Osteoblast (primary cell): ENCODE measurements around the gene HOXD12. TPM values are rescaled to one million over a fixed set of nuclear protein-coding genes. Genes with fewer than 3 reads are reported as not detected.

Experiments
- DNase-seq: peaks from one replicate; pipeline ENCODE4 v3.0.0; 2011; ENCODE audit warnings: low spot score, mixed read lengths; ENCODE audit not compliant: insufficient read length; ENCODE audit errors: missing footprints
- H2AFZ ChIP-seq: 2 replicates; pipeline ENCODE4 v1.6.0; 2011; ENCODE audit warnings: mild to moderate bottlenecking, low read length
- H3K27ac ChIP-seq: 2 replicates; pipeline ENCODE4 v1.5.1; 2011; ENCODE audit warnings: mild to moderate bottlenecking, low read depth, low read length, moderate library complexity
- H3K27me3 ChIP-seq: 2 replicates; pipeline ENCODE4 v1.6.0; 2012; ENCODE audit warnings: mild to moderate bottlenecking, control low read depth, inconsistent platforms, low read length, moderate library complexity; ENCODE audit not compliant: insufficient read depth
- H3K36me3 ChIP-seq: 2 replicates; pipeline ENCODE4 v1.5.1; 2011; ENCODE audit warnings: mild to moderate bottlenecking, low read length, control low read depth, moderate library complexity; ENCODE audit not compliant: insufficient read depth
- H3K4me1 ChIP-seq: 2 replicates; pipeline ENCODE4 v1.5.1; 2011; ENCODE audit warnings: mild to moderate bottlenecking, low read length, control low read depth, moderate library complexity; ENCODE audit not compliant: insufficient read depth
- H3K4me2 ChIP-seq: 2 replicates; pipeline ENCODE4 v1.6.0; 2011; ENCODE audit warnings: mild to moderate bottlenecking, low read length; ENCODE audit not compliant: insufficient read depth
- H3K4me3 ChIP-seq: fragments of 200-600 bp; sonication (generic); 3 replicates; pipeline ENCODE4 v1.5.1; 2012; ENCODE audit warnings: mild to moderate bottlenecking, low read length, inconsistent platforms; ENCODE audit not compliant: insufficient read depth
- H3K79me2 ChIP-seq: 2 replicates; pipeline ENCODE4 v1.6.0; 2012; ENCODE audit warnings: mild to moderate bottlenecking, low read length, control low read depth, inconsistent platforms; ENCODE audit not compliant: insufficient read depth
- H3K9me3 ChIP-seq: 2 replicates; pipeline ENCODE4 v1.5.1; 2011; ENCODE audit warnings: low read depth, low read length, control low read depth
- H4K20me1 ChIP-seq: 2 replicates; pipeline ENCODE4 v1.6.0; 2012; ENCODE audit warnings: mild to moderate bottlenecking, low read length, control low read depth; ENCODE audit not compliant: insufficient read depth
- total RNA-seq: library from RNA; depleted of rRNA; stranded (reverse); fragments of >200 nt; gene quantifications from 2 replicates; pipeline ENCODE4 v1.2.3, GENCODE V29; 2012
- TF ChIP-seq, protein P1 (sequence below): IDR thresholded peaks from 2 replicates; pipeline ENCODE4 v1.5.1; 2011; ENCODE audit warnings: mild to moderate bottlenecking, low read depth, low read length, moderate library complexity; ENCODE audit errors: extremely low read depth

Gene HOXD12
- total RNA-seq, 1 donor, result not detected

GRCh38 chr2:176082824-176083751 lies 16.5 kb upstream of the HOXD12 start:
- Histone ChIP-seq H2AFZ (no peak overlapping the region), H3K79me2 (no peaks in the 10 kb centered on the region), H4K20me1 (no peaks in the 10 kb centered on the region), H3K36me3 (no peaks in the 10 kb centered on the region), H3K4me3 (no peak overlapping the region), H3K4me1 (no peaks in the 10 kb centered on the region), H3K9me3 (no peaks in the 10 kb centered on the region), H3K27me3 (peaks cover 97% of the 10 kb centered on the region), H3K4me2 (no peak overlapping the region), H3K27ac (no peak overlapping the region)
- TF ChIP-seq, protein P1, sequence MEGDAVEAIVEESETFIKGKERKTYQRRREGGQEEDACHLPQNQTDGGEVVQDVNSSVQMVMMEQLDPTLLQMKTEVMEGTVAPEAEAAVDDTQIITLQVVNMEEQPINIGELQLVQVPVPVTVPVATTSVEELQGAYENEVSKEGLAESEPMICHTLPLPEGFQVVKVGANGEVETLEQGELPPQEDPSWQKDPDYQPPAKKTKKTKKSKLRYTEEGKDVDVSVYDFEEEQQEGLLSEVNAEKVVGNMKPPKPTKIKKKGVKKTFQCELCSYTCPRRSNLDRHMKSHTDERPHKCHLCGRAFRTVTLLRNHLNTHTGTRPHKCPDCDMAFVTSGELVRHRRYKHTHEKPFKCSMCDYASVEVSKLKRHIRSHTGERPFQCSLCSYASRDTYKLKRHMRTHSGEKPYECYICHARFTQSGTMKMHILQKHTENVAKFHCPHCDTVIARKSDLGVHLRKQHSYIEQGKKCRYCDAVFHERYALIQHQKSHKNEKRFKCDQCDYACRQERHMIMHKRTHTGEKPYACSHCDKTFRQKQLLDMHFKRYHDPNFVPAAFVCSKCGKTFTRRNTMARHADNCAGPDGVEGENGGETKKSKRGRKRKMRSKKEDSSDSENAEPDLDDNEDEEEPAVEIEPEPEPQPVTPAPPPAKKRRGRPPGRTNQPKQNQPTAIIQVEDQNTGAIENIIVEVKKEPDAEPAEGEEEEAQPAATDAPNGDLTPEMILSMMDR, result no peak
- DNase-seq, result peak; percentile 82

DNA sequence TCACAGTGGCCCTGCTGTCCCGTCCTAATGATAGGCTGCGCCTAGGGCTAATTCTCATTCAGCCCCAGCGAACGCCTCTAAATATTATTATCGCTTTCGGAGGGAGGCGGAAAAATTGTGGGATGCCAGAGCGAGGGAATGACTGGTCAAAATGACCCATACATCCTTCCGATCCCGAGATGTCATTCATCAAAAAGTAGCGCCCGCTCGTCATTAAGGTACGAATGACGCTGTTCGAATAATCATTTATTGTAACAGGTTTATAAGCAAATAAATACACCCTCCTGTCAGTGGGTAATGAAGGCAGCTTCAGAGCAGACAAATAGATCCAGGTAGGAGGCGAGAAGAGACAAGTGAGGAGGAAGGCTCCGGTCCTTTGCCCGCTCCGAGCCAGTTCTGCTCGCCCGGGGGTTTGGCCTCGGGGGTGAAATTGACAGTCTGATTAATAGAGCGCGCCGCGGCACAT lies 15.8 kb upstream of the HOXD12 start, which contains the start of gene EVX2:
Gene EVX2 (minus strand): TSS at position 167 of the 466 bp plus-strand sequence. CDS start 186 bp downstream, outside the sequence.
- Histone ChIP-seq H4K20me1 (no peaks in the 10 kb centered on the region), H3K4me2 (no peak within 1 kb of the TSS), H3K9me3 (no peaks in the 10 kb centered on the region), H3K36me3 (no peaks in the 10 kb centered on the region), H3K27me3 (peaks cover 97% of the 10 kb centered on the region), H3K79me2 (no peaks in the 10 kb centered on the region), H2AFZ (no peak within 1 kb of the TSS), H3K4me3 (no peak within 1 kb of the TSS), H3K27ac (no peak within 1 kb of the TSS), H3K4me1 (no peaks in the 10 kb centered on the region)
- peak; percentile 82 for DNase-seq
- TF ChIP-seq, protein P1, result no peak

- H3K27me3 ChIP-seq, result peaks cover 97% of the 10 kb centered on the region
- TF ChIP-seq, protein P1, result no peak
- H3K36me3 ChIP-seq, result no peaks in the 10 kb centered on the region
- no peak overlapping the region for H3K27ac ChIP-seq
- H4K20me1 ChIP-seq, result no peaks in the 10 kb centered on the region
- H3K4me3 ChIP-seq, result no peak overlapping the region
- no peaks in the 10 kb centered on the region for H3K9me3 ChIP-seq
- H2AFZ ChIP-seq, result no peak overlapping the region
- H3K4me2 ChIP-seq, result no peak overlapping the region
- H3K4me1 ChIP-seq, result no peaks in the 10 kb centered on the region
- DNase-seq, result peak; percentile 91
- H3K79me2 ChIP-seq, result no peaks in the 10 kb centered on the region
Measured at GRCh38 chr2:176084611-176085119, 14.9 kb upstream of the HOXD12 start.
